HUES48 (cell line): ENCODE results near the gene BRD9.
"Not testable (repeated sequence)": the region's sequence is repeated elsewhere in the genome, so short reads cannot be mapped to it uniquely, and the experiment has no call there.

ENCODE experiments used
- H3K27ac ChIP-seq: one replicate; pipeline ENCODE4 v1.7.0; 2013; ENCODE audit warnings: low read depth, low read length, inconsistent platforms
- H3K27me3 ChIP-seq: 2 replicates; pipeline ENCODE4 v1.6.1; 2013; ENCODE audit warnings: mild to moderate bottlenecking, low read length; ENCODE audit not compliant: control insufficient read depth, insufficient read depth
- H3K36me3 ChIP-seq: 2 replicates; pipeline ENCODE4 v1.6.1; 2013; ENCODE audit warnings: low read length; ENCODE audit not compliant: control insufficient read depth, insufficient read depth
- H3K4me1 ChIP-seq: 2 replicates; pipeline ENCODE4 v1.6.1; 2013; ENCODE audit warnings: mild to moderate bottlenecking, low read length; ENCODE audit not compliant: control insufficient read depth, insufficient read depth
- H3K4me3 ChIP-seq: 2 replicates; pipeline ENCODE4 v1.5.1; 2013; ENCODE audit warnings: mild to moderate bottlenecking, low read depth, low read length
- H3K9ac ChIP-seq: 2 replicates; pipeline ENCODE4 v1.6.1; 2013; ENCODE audit warnings: mild to moderate bottlenecking, low read depth, low read length, moderate library complexity
- H3K9me3 ChIP-seq: 2 replicates; pipeline ENCODE4 v1.6.1; 2013; ENCODE audit warnings: low read length; ENCODE audit not compliant: control insufficient read depth, insufficient read depth

Gene BRD9

DNA sequence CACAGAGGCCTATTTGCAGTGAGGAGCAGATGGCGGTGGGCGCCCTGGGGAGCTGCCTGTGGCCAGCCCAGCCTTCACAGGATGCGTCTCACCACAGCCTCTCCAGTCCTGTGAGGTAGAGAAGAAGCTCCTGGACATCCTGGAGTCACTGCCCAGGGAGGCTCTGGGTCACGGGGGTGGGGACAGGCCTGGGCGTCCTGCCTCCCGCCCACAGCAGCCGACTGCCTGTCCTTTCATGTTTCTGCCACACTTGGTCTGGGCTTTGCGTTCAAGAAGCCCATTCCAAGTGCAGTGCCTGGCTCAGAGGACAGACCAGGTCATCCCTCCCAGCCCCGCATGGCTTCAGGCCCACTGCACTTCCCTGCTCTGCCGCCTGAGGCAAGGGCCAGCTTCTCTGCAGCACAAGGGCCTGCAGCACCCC lies 54.2 kb downstream of the BRD9 start:
- H3K9me3 ChIP-seq, H3K4me3 ChIP-seq, H3K9ac ChIP-seq, H3K27ac ChIP-seq, H3K27me3 ChIP-seq, H3K36me3 ChIP-seq, H3K4me1 ChIP-seq: not testable (repeated sequence)

DNA sequence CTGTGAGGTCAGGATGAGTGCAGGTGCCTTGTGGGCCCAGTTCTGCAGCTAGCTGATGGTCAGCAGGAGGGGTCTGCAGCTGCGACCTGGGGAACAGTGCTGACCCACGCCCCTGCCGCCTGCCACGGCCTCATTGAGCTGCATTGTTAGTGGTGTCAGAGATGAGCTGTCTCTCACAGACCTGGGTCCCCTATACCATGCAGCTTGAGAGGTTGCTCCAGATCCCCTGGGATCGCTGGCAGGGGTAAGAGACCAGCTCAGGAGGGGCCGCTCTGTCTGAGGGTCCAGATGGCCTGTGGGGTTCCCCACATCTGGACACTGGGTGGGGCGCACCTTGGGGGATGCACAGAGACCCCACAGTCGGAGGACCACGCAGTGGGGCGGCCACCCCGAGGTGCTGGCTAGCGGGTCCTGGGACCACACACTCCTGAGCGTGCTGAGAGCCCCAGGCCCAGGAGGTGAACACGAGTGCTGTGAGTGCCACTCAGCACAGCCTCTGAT lies 54.9 kb downstream of the BRD9 start:
- H3K27ac ChIP-seq, H3K4me1 ChIP-seq, H3K9me3 ChIP-seq, H3K4me3 ChIP-seq, H3K9ac ChIP-seq, H3K36me3 ChIP-seq, H3K27me3 ChIP-seq: not testable (repeated sequence)

DNA sequence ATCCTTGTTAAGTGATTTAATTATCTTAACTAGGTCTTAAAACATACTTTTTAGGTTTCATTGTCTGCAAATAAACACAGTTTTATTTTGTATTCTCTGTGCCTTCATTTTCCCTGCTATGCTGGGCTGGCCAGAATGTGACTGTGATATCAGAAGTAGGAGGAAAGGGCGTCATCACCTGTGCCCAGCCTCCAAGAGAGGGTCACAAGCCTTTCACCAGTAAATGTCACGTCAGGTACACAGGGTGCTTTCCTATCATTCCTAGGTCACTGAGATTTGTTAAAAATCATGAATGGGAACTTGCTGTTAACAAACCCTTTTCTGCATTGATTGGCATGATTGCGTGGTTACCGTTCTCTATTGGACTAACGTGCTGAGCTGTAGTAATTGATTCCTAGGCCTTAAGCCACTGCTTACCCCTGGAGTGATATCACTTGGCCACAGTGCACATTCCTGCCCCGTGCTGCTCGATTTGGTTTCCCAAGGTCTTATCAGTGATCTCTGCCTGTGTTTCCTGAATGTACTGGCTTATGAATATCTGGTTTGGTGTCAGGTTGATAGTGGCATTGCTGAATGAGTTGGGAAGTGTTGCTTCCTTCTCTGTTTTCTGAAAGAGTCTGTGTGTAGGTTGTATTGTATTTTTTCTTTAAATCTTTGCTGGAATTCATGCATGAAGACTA lies 56.5 kb downstream of the BRD9 start:
- H3K27me3 ChIP-seq, H3K36me3 ChIP-seq, H3K9me3 ChIP-seq, H3K4me3 ChIP-seq, H3K9ac ChIP-seq, H3K4me1 ChIP-seq, H3K27ac ChIP-seq: not testable (repeated sequence)

DNA sequence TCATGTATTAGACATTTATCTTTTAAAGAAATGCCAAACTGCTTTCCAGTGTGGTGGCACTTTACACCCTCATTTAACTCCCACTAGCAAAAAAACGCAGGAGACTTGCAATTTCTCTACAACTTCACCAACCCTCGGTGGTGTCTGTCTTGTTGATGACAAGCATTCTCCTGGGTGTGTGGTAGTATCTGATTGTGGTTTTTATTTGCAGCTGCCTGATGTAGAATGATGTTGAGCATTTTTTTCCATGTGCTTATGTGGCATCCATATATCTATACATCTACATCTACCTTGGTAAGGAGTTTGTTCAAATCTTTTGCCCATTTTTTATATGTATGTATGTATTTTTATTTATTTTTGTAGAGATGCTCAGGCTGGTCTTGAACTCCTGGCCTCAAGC lies 58.6 kb downstream of the BRD9 start:
- H3K9ac ChIP-seq, H3K27me3 ChIP-seq, H3K4me1 ChIP-seq, H3K27ac ChIP-seq, H3K4me3 ChIP-seq, H3K36me3 ChIP-seq, H3K9me3 ChIP-seq: not testable (repeated sequence)

DNA sequence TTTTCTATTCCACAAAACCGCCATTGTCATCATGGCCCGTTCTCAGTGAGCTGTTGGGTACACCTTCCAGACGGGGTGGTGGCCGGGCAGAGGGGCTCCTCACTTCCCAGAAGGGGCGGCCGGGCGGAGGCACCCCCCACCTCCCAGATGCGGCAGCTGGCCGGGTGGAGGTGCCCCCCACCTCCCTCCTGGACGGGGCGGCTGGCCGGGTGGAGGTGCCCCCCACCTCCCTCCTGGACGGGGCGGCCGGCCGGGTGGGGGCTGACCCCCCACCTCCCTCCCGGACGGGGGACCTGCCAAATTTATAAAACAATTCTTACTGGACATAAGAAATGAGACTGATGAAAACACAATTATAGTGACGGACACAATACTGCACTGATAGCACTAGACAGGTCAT lies 64.4 kb downstream of the BRD9 start:
- not testable (repeated sequence) for H3K36me3 ChIP-seq, H3K9me3 ChIP-seq, H3K27ac ChIP-seq, H3K9ac ChIP-seq, H3K4me3 ChIP-seq, H3K4me1 ChIP-seq, H3K27me3 ChIP-seq

DNA sequence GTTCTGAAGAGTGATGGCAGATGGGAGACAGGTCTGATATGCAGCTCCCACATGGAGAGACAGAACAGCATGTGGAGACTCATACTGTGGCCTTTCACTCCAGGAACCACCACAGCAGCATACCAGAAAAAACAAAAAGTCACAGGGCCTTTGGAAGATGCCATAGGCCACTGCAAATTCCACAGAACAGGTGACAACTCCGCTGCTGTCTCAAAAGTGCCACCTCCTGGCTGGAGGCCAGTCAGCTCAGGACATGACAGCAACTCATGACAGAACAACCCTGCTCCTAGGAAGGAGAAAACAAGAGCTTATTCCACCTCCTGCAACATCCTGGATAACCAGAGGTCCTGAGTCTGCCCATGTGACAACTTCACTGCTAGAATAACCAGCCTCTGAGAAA lies 67.1 kb downstream of the BRD9 start:
- H3K9ac ChIP-seq, H3K9me3 ChIP-seq, H3K4me1 ChIP-seq, H3K27me3 ChIP-seq, H3K36me3 ChIP-seq, H3K4me3 ChIP-seq, H3K27ac ChIP-seq: not testable (repeated sequence)

DNA sequence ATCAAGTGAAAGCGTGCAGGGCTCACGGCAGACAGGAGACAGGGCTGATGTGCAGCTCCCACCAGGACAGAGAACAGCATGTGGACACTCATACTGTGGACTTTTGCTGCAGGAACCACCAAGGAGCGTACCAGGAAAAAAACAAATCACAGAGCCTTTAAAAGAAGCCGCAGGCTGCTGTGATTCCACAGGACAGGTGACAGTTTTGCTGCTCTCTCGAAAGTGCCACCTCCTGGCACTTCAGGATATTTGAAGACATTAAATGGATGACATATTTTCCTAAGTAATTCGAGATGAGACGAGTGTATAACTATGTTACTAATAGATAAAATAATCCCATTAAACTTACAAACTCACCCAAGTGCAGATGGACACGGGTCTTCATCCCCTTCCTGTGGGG lies 71.1 kb downstream of the BRD9 start:
- no peak overlapping the region for H3K27ac ChIP-seq
- no peaks in the 10 kb centered on the region for H3K36me3 ChIP-seq
- H3K9ac ChIP-seq: no peak overlapping the region
- H3K27me3 ChIP-seq: no peaks in the 10 kb centered on the region
- no peak overlapping the region for H3K4me3 ChIP-seq
- H3K4me1 ChIP-seq: no peaks in the 10 kb centered on the region
- no peaks in the 10 kb centered on the region for H3K9me3 ChIP-seq

DNA sequence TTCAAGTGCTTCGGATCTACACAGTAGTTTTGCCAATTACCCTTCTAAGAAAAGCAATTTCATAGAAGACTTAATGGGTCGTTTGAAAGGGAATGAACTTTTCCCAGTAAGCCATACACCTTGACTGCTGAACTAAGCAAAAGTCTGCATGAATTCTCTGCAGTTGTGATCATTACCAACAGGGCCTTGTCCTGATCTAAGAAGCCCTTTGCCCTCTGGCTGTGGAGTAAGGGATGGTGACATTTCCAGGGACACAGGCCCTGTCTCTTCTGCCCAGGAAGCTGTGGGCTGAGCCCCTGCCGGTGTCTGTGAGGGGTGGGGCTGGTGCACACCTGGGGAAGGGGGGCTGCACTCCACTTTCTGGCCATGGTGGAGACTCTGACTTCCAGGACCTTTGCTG lies 72.4 kb downstream of the BRD9 start:
- no peak overlapping the region for H3K4me3 ChIP-seq
- no peak overlapping the region for H3K9ac ChIP-seq
- no peaks in the 10 kb centered on the region for H3K36me3 ChIP-seq
- H3K27ac ChIP-seq: no peak overlapping the region
- H3K4me1 ChIP-seq: no peaks in the 10 kb centered on the region
- H3K9me3 ChIP-seq: no peaks in the 10 kb centered on the region
- no peaks in the 10 kb centered on the region for H3K27me3 ChIP-seq

DNA sequence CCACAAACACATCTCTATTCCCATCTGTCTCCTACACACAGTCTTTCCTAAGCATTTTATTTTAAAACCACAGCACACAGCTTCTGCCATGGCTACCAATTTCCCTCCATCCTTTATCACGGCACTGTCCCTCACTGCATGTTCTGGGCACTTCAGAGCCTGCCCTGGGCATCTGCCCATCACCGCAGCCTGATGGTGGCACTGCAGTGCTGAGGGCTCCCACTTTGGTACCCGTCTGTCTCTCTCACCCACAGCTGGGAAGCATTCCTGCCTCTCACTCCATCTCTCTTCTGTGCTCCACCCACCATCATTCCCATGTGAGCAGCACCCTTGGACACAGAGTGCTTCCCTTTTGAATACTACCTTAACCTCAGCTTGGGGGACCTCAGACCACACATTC lies 73.5 kb downstream of the BRD9 start:
- Histone ChIP-seq H3K4me3 (no peak overlapping the region), H3K4me1 (no peaks in the 10 kb centered on the region), H3K36me3 (no peaks in the 10 kb centered on the region), H3K27me3 (no peaks in the 10 kb centered on the region), H3K9ac (no peak overlapping the region), H3K27ac (no peak overlapping the region), H3K9me3 (no peaks in the 10 kb centered on the region)

DNA sequence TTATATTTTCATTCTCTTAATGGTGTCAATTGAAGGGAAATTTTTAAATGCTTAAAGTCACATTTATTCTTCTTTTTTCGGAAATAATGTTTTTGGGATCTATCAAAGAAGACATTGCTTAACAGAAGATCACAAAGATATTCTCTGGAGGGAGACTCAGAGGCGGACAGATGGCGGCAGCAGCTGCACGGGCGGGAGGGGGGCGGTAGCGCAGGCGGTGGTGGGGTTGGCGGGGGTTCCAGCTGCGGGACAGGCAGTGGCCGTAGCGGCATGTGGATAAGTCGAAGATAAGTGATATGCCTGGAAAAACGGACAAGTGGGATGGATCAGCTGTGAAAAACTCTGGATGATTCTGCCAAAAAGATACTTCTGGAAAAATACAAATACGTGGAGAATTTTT lies 76.4 kb downstream of the BRD9 start:
- Histone ChIP-seq H3K4me3 (no peak overlapping the region), H3K27ac (no peak overlapping the region), H3K9ac (no peak overlapping the region), H3K27me3 (no peaks in the 10 kb centered on the region), H3K36me3 (no peaks in the 10 kb centered on the region), H3K4me1 (no peaks in the 10 kb centered on the region), H3K9me3 (no peaks in the 10 kb centered on the region)

DNA sequence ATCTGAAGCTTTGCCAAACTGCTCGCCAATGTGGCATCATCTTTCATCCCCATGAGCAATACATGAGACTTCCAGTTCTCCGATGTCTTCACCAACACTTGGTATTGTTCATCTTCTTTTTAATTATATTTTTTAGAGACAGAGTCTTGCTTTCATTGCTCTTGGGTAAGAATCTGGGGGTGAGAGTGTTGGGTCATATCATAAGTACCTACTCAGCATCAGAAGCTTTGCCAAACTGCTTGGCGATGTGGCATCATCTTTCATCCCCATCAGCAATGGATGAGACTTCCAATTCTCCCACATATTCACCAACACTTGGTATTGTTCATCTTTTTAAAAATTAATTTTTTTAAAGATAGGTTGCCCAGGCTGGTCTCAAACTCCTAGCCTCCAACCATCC lies 77.2 kb downstream of the BRD9 start:
- no peaks in the 10 kb centered on the region for H3K36me3 ChIP-seq
- H3K27ac ChIP-seq: no peak overlapping the region
- no peaks in the 10 kb centered on the region for H3K27me3 ChIP-seq
- H3K9me3 ChIP-seq: no peaks in the 10 kb centered on the region
- no peak overlapping the region for H3K9ac ChIP-seq
- no peak overlapping the region for H3K4me3 ChIP-seq
- H3K4me1 ChIP-seq: no peaks in the 10 kb centered on the region
